Activated T-helper 2 cell treated with anti-CD3 and anti-CD28 coated beads, Interferon-gamma antibody, Interleukin-2, Interleukin-4, amounts not matched to agents 10 μg/mL and 5 μg/mL and 100 μg/mL, durations not matched to agents 14 hours and 24 hours and 36 hours (primary cell): Measurements from ENCODE around the gene LAMP1. TPM values are rescaled to one million over a fixed set of nuclear protein-coding genes. Genes with fewer than 3 reads are reported as not detected.
"Not testable (repeated sequence)": the region's sequence is repeated elsewhere in the genome, so short reads cannot be mapped to it uniquely, and the experiment has no call there.

Experiments used
- DNase-seq: peaks from one replicate; pipeline ENCODE4 v3.0.0; 2021; ENCODE audit warnings: low spot score
- H3K27ac Mint-ChIP-seq: one replicate; pipeline ENCODE4 v1.8.0; 2021; ENCODE audit warnings: mixed read lengths
- H3K27me3 Mint-ChIP-seq: one replicate; pipeline ENCODE4 v1.8.0; 2021; ENCODE audit warnings: low read depth, mixed read lengths
- H3K36me3 Mint-ChIP-seq: one replicate; pipeline ENCODE4 v1.8.0; 2021; ENCODE audit warnings: low read depth, mixed read lengths
- H3K4me1 Mint-ChIP-seq: one replicate; pipeline ENCODE4 v1.8.0; 2021; ENCODE audit warnings: low read depth, mixed read lengths
- H3K4me3 Mint-ChIP-seq: one replicate; pipeline ENCODE4 v1.8.0; 2021; ENCODE audit warnings: low read depth, mild to moderate bottlenecking, moderate library complexity, mixed read lengths
- H3K9me3 Mint-ChIP-seq: one replicate; pipeline ENCODE4 v1.8.0; 2021; ENCODE audit warnings: mixed read lengths
- intact Hi-C: fragments of 100-400 bp; cut with micrococcal nuclease; formaldehyde crosslinking; loops from one replicate; pipeline ENCODE4 v1.15.1; 2023
- total RNA-seq: library from RNA; stranded (reverse); gene quantifications from 2 replicates; pipeline ENCODE4 v1.2.3, GENCODE V29; 2022

Gene LAMP1
- total RNA-seq, 1 donor from 2014 or later, result 58.4 TPM

DNA sequence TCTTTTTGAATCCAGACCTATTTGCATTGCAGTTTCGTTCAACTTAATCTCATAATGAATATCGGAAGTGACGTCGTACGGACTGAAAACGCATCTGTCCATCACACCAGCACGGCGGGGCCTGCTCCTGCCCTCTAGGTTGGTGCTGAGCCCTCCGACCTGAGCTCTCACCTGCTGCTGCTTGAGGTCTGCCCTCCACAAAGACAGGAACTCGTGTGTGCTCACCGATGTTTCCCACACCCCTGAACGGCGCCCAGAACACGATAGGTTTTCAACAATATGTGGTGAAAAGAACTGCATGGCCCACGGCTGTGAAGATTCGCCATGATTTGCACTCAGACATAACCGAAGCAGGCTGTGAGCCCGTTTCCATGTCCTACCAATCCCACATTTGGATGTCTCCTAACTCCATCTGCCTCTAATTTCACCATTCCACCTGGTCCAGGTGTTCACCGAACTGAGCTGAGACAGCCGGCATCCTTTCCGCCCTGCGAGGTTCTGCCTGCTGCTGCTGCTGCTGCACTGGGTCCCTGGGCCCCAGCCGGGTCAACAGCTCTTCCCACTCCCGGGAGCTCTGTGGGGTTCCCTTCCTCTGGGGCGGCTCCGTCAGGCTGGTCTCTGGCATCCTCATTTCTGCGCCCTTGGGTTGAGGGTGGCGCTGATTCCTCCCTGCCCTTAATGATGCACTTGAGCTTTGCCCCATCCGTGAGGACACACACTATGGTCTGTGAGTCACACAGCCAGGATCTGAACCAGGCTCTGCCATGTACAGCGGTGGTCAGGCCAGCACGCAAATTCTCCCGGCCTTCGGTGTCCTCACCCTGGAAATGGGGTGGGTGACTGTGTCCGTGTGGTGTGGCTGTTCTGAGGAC lies 46.0 kb downstream of the LAMP1 start:
- H3K4me1 Mint-ChIP-seq, result no peaks in the 10 kb centered on the region
- H3K27me3 Mint-ChIP-seq, result no peaks in the 10 kb centered on the region
- DNase-seq, result no peak
- peaks cover 13% of the 10 kb centered on the region for H3K9me3 Mint-ChIP-seq
- intact Hi-C loops, result no loop called here
- no peak overlapping the region for H3K4me3 Mint-ChIP-seq
- no peak overlapping the region for H3K27ac Mint-ChIP-seq
- H3K36me3 Mint-ChIP-seq, result peaks cover 5% of the 10 kb centered on the region

DNA sequence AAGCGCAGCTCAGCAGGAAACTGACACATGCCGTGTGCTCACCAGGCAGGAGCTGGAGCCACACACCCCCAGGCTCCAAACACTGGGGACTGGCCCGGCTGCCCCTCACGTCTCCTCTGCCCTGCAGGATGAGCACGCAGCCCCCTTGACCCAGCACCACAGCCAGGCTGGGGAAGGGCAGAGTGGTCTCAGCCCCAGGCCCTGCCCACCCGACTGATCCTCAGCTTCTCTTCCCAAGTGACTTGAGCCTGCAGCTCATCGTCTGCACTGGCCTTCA lies 46.6 kb downstream of the LAMP1 start:
- Mint-ChIP-seq H3K4me3 (no peak overlapping the region), H3K9me3 (peaks cover 13% of the 10 kb centered on the region), H3K36me3 (peaks cover 5% of the 10 kb centered on the region), H3K27ac (no peak overlapping the region), H3K27me3 (no peaks in the 10 kb centered on the region), H3K4me1 (no peaks in the 10 kb centered on the region)
- intact Hi-C loops, result no loop called here
- no peak for DNase-seq

DNA sequence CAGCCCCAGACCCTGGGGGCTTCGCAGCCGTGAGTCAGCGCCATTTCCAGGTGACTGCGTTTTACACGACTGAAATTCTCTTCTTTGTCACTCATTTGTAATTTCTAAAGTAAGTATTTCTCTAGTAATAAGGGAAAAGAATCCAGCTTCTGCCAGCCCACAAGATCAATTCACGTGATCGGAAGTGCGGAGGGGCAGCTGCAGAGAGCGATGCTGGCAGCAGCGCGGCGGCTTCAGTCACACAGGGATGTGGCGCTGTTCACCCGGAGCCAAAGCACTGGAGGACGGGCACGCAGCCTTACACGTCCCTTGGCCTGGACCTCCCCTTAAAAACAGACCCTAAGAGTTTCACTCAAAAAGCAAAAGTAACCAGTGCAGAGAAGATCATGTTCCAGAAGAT lies 48.4 kb downstream of the LAMP1 start:
- intact Hi-C loops, result no loop called here

DNA sequence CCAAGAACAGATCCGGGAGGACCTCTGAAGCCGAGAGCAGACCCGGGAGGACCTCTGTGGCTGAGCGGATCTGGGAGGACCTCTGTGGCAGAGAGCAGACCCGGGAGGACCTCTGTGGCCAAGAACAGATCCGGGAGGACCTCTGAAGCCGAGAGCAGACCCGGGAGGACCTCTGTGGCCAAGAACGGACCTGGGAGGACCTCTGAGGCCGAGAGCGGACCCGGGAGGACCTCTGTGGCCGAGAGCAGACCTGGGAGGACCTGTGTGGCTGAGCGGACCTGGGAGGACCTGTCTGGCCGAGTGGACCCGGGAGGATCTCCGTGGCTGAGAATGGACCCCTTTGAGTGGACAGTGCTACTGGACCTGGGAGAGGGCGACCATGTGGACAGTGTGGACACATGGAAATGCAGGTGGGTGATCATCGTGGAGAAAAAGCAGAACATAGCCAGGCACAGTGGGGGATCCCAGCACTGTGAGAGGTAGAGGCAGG lies 50.7 kb downstream of the LAMP1 start:
- H3K36me3 Mint-ChIP-seq, H3K27me3 Mint-ChIP-seq, H3K4me3 Mint-ChIP-seq, H3K27ac Mint-ChIP-seq, H3K4me1 Mint-ChIP-seq, DNase-seq, intact Hi-C loops: not testable (repeated sequence)
- H3K9me3 Mint-ChIP-seq, result peaks cover 13% of the 10 kb centered on the region

More for the DNA sequence above, 48.4 kb downstream of the LAMP1 start:
- no peak overlapping the region for H3K4me3 Mint-ChIP-seq
- no peaks in the 10 kb centered on the region for H3K27me3 Mint-ChIP-seq
- no peaks in the 10 kb centered on the region for H3K4me1 Mint-ChIP-seq
- no peak for DNase-seq
- H3K36me3 Mint-ChIP-seq, result peaks cover 5% of the 10 kb centered on the region
- H3K27ac Mint-ChIP-seq, result no peak overlapping the region
- peaks cover 13% of the 10 kb centered on the region for H3K9me3 Mint-ChIP-seq

DNA sequence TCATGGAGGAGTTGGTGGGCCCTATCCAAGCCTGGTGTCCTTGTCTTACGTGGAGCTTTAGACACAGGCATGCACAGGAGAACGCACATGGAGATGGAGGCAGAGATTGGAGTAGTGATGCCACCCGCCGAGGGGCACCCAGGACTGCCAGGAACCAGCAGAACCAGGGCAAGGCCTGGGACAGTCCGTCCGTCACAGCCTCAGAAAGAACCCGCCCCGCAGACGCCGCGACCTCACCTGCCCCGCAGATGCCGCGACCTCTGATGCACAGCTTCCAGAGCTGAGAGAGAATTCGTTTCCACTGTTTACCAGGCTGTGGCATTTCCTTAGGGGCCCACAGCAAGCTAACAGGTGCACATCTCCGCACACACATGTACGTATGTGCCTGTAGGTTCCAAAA lies 51.6 kb downstream of the LAMP1 start:
- Mint-ChIP-seq H3K4me3 (no peak overlapping the region), H3K4me1 (no peaks in the 10 kb centered on the region), H3K27ac (no peak overlapping the region), H3K36me3 (peaks cover 5% of the 10 kb centered on the region), H3K9me3 (peaks cover 13% of the 10 kb centered on the region), H3K27me3 (no peaks in the 10 kb centered on the region)
- no peak for DNase-seq
- intact Hi-C loops, result no loop called here

DNA sequence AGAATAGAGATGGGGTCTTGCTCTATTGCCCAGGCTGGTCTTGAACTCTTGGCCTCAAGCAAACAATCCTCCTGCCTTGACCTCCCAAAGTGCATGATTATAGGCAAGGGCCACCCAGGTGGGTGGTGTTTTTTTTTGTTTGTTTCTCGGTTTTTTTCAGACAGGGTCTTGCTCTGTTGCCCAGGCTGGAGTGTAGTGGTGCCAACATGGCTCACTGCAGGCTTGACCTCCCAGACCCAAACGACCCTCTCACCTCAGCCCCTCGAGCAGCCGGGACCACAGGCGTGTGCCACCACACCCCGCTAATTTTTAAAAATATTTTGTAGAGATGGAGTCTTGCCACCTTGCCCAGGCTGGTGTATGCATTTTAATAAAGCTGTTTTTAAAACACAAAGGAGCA lies 52.0 kb downstream of the LAMP1 start:
- intact Hi-C loops, result no loop called here
- H3K4me3 Mint-ChIP-seq, result no peak overlapping the region
- no peak overlapping the region for H3K27ac Mint-ChIP-seq
- DNase-seq, result no peak
- peaks cover 13% of the 10 kb centered on the region for H3K9me3 Mint-ChIP-seq
- H3K36me3 Mint-ChIP-seq, result peaks cover 5% of the 10 kb centered on the region
- no peaks in the 10 kb centered on the region for H3K4me1 Mint-ChIP-seq
- no peaks in the 10 kb centered on the region for H3K27me3 Mint-ChIP-seq

DNA sequence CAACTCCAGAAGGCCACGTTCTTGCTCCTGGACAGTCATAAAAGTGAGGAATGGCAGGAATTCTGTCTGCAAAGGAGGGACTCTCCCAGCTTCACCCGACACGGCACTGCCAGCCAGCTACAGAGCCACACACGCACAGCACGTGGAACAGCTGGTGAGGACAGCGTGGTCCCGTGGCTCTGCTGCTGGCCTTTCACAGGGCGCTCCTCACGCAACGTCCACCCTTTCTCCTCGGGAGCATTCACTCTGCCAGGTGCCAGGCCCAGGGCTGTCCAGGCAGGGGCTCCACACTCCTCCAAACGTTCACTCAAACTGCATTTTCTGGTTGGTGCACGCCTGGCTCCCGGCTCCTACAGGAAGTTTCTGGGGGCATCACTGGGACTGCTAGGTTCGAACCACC lies 52.5 kb downstream of the LAMP1 start:
- no peak overlapping the region for H3K4me3 Mint-ChIP-seq
- no peak for DNase-seq

DNA sequence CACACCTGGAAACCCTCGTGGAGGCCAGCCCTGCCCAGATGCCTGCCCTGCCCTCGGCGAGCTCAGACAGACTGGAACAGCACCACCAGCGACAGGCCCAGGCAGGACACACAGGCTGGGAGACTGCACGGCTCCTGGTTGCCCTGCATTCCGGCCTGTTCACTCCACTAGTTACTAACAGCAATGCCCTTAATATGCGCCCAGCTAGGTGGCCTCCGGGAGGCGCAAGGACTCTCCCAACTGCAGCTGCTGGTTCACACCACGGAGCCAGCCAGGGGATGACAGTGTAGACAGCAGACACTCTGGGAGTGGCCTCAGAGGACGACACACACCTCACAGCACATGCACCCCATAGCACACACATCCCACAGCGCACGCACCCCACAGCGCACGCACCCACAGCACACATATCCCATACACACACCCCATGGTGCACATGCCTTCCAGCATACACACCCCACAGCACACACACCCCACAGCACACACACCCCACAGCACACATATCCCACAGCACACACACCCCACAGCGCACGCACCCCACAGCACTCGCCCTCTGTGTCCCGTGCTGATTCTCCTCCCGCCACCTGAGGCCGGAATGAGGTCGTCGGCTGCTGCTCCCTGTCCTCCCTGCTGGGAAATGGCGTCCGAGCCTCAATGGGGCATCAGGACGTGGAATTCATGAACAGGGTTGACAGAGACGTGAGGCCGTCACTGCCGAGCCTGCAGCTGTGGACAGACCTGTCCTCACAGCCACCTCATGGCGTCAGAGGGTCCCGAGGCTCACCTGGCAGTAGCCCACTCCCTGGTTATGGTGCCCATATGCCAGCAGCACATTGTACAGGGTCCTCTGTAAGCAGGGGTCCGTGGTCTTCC lies 53.3 kb downstream of the LAMP1 start:
- Mint-ChIP-seq H3K4me3 (no peak overlapping the region), H3K36me3 (peaks cover 4% of the 10 kb centered on the region), H3K9me3 (peaks cover 6% of the 10 kb centered on the region), H3K27me3 (no peaks in the 10 kb centered on the region), H3K27ac (no peak overlapping the region), H3K4me1 (no peaks in the 10 kb centered on the region)
- intact Hi-C loops, result no loop called here
- DNase-seq, result no peak

More for the DNA sequence above, 52.5 kb downstream of the LAMP1 start:
- H3K4me1 Mint-ChIP-seq, result no peaks in the 10 kb centered on the region
- H3K27ac Mint-ChIP-seq, result no peak overlapping the region
- H3K36me3 Mint-ChIP-seq, result peaks cover 5% of the 10 kb centered on the region
- H3K27me3 Mint-ChIP-seq, result no peaks in the 10 kb centered on the region
- peaks cover 13% of the 10 kb centered on the region for H3K9me3 Mint-ChIP-seq
- intact Hi-C loops, result no loop called here

DNA sequence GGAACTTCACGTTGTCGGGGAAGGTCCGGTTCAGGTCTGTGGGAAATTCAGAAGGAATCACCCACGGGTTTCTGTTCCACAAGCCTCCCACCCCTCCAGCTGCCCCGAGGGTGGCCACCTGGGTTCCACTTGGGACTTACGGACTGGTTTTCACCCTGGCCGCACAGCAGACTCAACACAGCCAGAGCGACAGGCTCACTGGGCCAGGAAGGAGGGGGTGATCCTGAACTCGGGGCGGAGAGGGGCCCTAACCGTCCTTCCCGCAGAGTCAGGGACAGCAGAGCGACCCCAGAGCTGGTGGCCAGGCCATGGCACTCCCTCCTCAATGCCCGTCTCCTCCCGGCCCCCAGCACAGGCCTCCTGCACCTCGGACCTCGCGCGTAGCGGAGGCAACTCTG lies 53.9 kb downstream of the LAMP1 start:
- Mint-ChIP-seq H3K27ac (no peak overlapping the region), H3K9me3 (no peaks in the 10 kb centered on the region), H3K27me3 (no peaks in the 10 kb centered on the region), H3K36me3 (no peaks in the 10 kb centered on the region), H3K4me3 (no peak overlapping the region), H3K4me1 (no peaks in the 10 kb centered on the region)
- DNase-seq, result no peak
- intact Hi-C loops, result no loop called here

DNA sequence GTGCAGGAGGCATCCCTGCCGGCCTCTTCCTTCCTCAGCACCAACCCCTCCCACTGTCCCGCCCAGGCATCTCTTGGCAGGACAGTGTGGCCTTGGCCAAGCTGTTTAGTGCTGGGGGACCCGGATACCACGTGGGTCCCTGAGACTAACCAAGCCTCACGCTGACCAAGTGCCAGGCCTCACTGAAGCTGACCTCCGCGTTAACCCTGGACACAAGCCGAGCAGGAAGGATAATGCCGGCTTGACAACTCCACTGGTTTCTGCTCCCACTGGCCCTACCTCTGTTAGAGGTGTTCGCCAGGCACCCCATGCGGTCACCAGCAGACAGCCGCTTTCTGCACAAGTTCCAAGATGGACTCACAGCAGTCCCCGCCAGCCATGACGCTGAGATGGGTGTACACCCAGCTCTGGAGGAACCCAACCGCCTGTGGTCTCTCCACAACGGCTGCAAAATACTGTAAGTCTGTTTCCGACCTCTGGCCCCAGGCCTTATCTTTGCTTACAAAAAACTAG lies 54.5 kb downstream of the LAMP1 start:
- H3K27me3 Mint-ChIP-seq, result no peaks in the 10 kb centered on the region
- intact Hi-C loops, result no loop called here
- H3K36me3 Mint-ChIP-seq, result no peaks in the 10 kb centered on the region
- no peaks in the 10 kb centered on the region for H3K9me3 Mint-ChIP-seq
- no peak for DNase-seq
- H3K27ac Mint-ChIP-seq, result no peak overlapping the region
- H3K4me3 Mint-ChIP-seq, result no peak overlapping the region
- H3K4me1 Mint-ChIP-seq, result no peaks in the 10 kb centered on the region

DNA sequence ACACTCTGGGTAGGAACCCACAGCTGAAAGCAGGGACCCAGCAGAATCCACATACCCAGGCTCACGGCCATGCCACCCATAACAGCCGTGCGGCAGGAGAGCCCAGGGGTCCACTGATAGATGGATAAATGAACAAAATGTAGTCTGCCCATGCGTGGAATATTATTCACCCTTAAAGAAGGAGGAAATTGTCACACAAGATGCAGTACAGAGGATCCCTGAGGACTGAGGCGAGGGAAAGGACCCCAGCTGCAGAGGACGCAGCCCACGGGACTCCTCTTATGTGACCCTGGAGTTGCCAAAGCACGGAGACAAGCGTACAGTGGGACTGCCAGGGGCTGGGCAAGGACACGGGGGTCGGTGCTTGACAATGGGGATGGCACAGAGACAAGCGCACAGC lies 56.2 kb downstream of the LAMP1 start:
- Mint-ChIP-seq H3K27ac (no peak overlapping the region), H3K4me3 (no peak overlapping the region), H3K4me1 (no peaks in the 10 kb centered on the region), H3K9me3 (no peaks in the 10 kb centered on the region), H3K27me3 (no peaks in the 10 kb centered on the region), H3K36me3 (no peaks in the 10 kb centered on the region)
- no peak for DNase-seq
- intact Hi-C loops, result no loop called here

DNA sequence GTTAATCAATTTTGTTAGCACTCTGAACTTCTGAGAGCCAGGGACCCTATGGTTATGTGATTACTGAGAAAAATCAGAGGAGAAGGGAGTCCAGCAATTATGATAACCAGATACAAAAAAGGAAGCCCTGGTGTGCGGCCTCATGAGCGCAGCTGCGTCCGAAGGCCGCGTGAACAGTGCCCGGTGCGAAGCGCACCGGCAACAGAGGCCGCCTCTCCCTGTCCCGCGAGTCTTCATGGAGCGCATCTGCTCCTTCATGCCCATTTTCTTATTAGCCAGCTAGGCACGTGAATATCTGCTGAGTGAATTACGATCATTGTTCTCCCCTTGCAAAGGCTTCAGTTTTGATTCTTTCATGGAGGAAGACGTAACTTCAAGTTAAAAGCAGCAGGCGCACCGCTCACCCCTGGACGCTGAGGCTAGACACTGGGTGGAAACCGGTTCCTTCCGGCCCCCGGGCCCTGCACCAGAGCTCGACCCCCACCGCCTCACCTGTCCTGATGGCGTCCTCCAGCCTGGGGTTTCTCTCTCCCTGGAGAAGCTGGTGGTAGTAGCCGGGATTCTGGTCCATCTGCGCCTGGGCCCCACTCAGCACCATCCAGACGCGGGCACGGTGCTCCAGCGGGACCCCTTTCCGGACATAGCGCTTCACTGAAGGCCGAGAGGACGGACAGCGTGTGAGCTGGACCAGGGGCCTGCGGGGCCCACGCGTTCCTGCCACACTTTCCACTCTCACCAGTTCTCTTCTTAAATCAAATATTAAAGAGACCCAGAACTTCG lies 58.0 kb downstream of the LAMP1 start:
- Mint-ChIP-seq H3K4me3 (no peak overlapping the region), H3K27me3 (peaks cover 6% of the 10 kb centered on the region), H3K27ac (no peak overlapping the region), H3K9me3 (no peaks in the 10 kb centered on the region), H3K4me1 (no peaks in the 10 kb centered on the region), H3K36me3 (no peaks in the 10 kb centered on the region)
- no peak for DNase-seq
- intact Hi-C loops, result no loop called here
